Coronary artery (tissue), 2 donors: ENCODE data around the gene NHEJ1.

Source experiments
- DNase-seq: peaks from one replicate; pipeline ENCODE4 v3.0.0-alpha.2; 2017; ENCODE audit warnings: low spot score
- H3K27ac ChIP-seq, 2 donors: fragments of 200-600 bp; sonication (generic); one replicate each; pipeline ENCODE4 v1.5.1; 2016 to 2019
- H3K4me3 ChIP-seq: fragments of 200-600 bp; sonication (generic); 2 replicates; pipeline ENCODE4 v1.5.1; 2016; ENCODE audit warnings: mild to moderate bottlenecking, moderate library complexity
- TF ChIP-seq, protein P1 (sequence below): fragments of 200-600 bp; sonication (generic); IDR thresholded peaks from one replicate; pipeline ENCODE4 v1.5.1; 2019; ENCODE audit warnings: antibody characterized with exemption

Gene NHEJ1

DNA sequence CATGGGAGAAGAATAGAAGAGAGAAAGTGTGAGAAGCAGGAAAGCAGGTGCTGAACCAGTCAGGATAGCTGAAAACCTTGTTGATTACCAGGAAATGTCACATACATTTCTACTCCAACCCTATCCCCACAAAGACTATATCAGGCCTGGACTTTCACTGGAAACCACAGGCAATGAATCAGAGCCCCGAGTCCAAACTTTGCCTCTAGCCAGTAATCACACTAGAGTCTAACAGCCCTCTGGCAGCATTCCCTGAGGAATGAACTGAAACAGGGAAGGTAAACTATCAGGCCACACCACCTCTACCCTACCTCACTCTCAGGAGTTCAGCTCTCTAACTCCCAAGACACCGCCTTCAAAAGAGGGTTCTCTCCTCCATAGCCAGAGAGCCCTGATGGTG is 81.2 kb downstream of the NHEJ1 start:
- no peak for DNase-seq
- TF ChIP-seq, protein P1, sequence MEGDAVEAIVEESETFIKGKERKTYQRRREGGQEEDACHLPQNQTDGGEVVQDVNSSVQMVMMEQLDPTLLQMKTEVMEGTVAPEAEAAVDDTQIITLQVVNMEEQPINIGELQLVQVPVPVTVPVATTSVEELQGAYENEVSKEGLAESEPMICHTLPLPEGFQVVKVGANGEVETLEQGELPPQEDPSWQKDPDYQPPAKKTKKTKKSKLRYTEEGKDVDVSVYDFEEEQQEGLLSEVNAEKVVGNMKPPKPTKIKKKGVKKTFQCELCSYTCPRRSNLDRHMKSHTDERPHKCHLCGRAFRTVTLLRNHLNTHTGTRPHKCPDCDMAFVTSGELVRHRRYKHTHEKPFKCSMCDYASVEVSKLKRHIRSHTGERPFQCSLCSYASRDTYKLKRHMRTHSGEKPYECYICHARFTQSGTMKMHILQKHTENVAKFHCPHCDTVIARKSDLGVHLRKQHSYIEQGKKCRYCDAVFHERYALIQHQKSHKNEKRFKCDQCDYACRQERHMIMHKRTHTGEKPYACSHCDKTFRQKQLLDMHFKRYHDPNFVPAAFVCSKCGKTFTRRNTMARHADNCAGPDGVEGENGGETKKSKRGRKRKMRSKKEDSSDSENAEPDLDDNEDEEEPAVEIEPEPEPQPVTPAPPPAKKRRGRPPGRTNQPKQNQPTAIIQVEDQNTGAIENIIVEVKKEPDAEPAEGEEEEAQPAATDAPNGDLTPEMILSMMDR: no peak
- no peak overlapping the region for H3K27ac ChIP-seq
- no peak overlapping the region for H3K4me3 ChIP-seq

DNA sequence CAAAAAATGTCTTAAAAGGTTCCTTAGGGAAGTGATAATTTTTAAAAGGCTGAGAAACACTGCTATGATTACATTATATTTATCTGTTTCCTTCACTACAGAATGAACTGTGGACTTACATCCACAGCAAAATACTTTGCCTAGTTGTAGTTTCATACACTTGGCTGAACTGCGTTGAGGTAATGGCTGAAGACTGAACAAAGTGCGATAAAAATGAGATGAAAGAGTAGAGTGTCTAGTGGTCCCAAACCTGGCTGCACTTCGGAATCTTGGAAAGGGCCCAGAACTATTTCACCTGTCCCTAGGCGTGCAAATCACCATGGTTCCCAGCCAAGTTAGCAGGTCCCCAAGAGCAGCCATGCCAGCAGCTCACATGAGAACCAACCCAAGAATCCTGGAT is 81.7 kb downstream of the NHEJ1 start:
- H3K4me3 ChIP-seq: no peak overlapping the region
- DNase-seq: no peak
- TF ChIP-seq, protein P1: no peak
- H3K27ac ChIP-seq: no peak overlapping the region

DNA sequence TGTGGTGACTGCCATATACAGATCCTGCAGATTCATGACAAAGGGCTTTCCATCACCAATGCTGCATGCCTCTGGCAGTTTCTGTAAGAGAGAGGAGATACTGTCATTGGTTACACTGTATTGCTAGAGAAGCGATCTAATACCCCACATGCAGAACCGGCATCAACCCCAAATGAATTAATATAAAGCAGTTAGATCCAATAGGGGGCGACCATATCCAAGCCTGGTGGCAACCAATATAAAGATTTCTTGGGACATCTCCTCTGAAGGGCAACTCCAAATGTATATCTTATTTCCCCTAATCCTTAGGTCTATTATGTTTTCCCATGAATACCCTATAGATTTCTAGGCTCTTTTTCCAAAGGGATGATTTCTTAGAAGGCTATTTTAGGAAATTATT is 82.5 kb downstream of the NHEJ1 start:
- TF ChIP-seq, protein P1: no peak
- no peak overlapping the region for H3K4me3 ChIP-seq
- H3K27ac ChIP-seq: no peak overlapping the region
- DNase-seq: no peak

DNA sequence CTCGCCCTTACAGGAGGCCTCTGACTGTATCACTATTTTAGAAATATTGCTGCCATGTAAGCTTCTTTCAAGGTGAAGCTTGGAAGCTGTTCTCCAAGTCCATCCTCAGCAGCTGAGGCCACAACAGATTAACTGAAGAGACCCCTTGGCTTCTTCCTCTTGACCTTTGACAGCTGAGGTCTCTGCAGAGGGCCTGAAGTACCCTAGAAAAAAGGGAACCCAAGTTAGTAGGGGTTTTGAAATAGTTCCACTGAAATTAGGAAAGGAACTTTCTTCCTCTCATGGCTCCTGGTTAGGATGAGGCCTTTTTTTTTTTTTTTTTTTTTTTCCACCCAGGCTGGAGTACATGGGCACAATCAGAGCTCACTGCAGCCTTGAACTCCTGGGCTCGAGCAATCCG is 84.4 kb downstream of the NHEJ1 start:
- TF ChIP-seq, protein P1: no peak
- Histone ChIP-seq H3K4me3 (no peak overlapping the region), H3K27ac (no peak overlapping the region)
- no peak for DNase-seq

DNA sequence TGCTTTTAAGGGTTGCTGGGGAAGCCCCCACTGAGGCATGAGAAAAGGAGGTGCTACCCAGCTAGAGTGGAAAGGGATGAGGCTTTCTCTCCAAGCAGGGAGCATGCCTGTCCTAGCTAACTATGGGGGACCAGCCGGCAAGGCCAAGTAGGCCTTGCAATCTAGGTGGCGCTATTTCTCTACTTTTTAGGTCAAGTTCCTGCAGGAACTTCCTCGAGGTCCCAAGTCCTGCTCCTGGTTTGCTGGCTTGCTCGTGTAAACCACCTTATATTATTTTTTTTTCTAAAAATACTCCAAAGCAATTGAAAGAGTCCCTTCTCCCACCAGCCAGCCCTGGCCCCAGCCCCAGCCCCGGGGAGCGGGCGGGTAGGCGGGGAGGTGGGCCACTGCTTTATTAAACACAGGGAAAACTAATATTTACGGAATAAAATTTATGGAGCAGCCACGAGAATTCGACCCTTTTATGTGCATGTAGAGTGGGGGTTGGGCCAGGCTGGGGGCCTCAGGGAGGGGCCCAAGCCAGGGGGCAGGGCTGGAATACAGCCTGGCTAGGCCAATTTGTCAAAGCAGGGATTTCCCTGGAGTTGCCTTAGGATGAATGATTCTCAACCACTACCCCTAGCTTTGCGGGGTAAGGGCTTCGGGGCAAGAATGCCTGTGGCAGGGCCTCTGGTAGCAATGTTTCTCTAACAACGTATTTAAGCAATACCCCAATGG is 87.0 kb downstream of the NHEJ1 start:
- H3K27ac ChIP-seq: no peak overlapping the region
- no peak for DNase-seq
- TF ChIP-seq, protein P1: peak; percentile 27
- no peak overlapping the region for H3K4me3 ChIP-seq

DNA sequence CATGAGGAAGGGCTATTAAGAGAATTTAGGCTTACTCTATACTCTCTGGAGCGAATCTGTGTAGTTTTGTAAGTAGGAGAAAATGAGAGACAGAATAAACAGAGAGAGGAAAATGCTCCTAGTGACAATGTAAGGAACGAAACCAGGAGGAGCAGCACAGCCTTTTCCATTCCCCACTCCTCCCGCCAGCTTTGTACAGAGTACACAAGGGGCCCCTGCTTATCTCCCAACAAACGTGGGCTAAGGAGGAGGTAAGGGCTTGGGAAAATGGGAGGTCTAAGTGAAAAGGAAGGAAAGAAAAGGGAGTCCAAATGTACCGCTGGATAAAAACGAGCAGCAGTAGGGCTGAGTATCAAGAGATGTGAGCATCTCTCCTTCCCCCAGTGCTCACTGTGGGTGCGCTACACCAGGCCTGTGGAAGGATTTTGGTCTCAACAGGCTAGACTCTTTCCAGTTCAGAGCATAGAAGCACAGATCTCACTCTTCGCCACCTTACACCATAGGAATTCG is 87.8 kb downstream of the NHEJ1 start:
- DNase-seq: no peak
- TF ChIP-seq, protein P1: no peak
- Histone ChIP-seq H3K4me3 (no peak overlapping the region), H3K27ac (no peak overlapping the region)

DNA sequence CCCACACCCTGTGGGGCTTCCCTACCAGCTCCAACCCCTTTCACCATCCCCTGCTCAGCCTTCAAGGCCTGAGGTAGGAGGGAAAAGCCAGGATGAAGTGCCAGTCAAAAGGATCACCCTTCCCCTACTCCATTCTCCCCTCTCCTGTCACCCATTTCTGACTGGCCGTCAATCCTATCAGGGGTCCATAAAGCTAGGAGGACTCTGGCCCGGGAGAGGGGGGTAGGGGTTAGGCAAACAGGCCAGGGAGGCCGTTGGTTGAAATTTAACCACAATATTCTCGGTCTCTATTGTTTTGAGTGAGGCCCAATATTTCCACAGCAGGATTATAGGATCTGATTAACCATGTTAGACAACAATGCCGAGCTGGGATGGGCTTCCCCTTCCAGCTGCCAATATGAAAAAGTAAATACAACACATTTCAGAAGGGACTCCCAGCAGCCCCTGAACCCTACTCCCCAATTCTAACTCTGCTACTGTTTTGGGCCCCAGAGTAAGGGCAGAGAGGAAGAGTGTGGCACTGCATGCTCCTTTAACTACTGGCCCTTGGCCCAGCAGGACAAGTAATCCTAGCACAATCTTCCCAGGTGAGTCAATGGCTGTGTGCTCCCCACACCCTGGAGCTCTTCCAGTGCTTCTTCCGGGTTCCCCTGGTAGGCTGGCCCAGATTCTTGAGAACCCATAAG is 89.3 kb downstream of the NHEJ1 start:
- no peak overlapping the region for H3K4me3 ChIP-seq
- no peak for DNase-seq
- H3K27ac ChIP-seq: no peak overlapping the region
- TF ChIP-seq, protein P1: no peak
